H9 (cell line): ENCODE measurements around the gene LTB4R2. TPM values are rescaled to one million over a fixed set of nuclear protein-coding genes. Genes with fewer than 3 reads are reported as not detected.
A peak's percentile ranks its signal among the peaks of the same experiment; 100 is the strongest.

Experiments used
- DNase-seq: peaks from one replicate; pipeline ENCODE4 v3.0.0-alpha.2; 2017
- H2AFZ ChIP-seq: one replicate; pipeline ENCODE4 v1.6.1; 2013; ENCODE audit warnings: mild to moderate bottlenecking, low read length, control low read depth, moderate library complexity
- H2AK5ac ChIP-seq: 2 replicates; pipeline ENCODE4 v1.6.1; 2013; ENCODE audit warnings: low read length, control low read depth, mixed read lengths; ENCODE audit not compliant: insufficient read length
- H2BK120ac ChIP-seq: one replicate; pipeline ENCODE4 v1.6.1; 2013; ENCODE audit warnings: low read depth, mild to moderate bottlenecking, low read length, control low read depth, inconsistent platforms; ENCODE audit not compliant: poor library complexity, severe bottlenecking
- H2BK12ac ChIP-seq: 2 replicates; pipeline ENCODE4 v1.6.1; 2013; ENCODE audit warnings: low read length, control low read depth, mixed read lengths, low read depth; ENCODE audit not compliant: insufficient read length
- H2BK15ac ChIP-seq: 2 replicates; pipeline ENCODE4 v1.6.1; 2013; ENCODE audit warnings: low read depth, low read length, control low read depth
- H2BK20ac ChIP-seq: one replicate; pipeline ENCODE4 v1.6.1; 2013; ENCODE audit warnings: low read depth, mild to moderate bottlenecking, low read length, control low read depth, inconsistent platforms; ENCODE audit not compliant: poor library complexity, severe bottlenecking
- H2BK5ac ChIP-seq: 2 replicates; pipeline ENCODE4 v1.6.1; 2013; ENCODE audit warnings: low read length, control low read depth, mixed read lengths; ENCODE audit not compliant: insufficient read length
- H3K14ac ChIP-seq: 2 replicates; pipeline ENCODE4 v1.6.1; 2013; ENCODE audit warnings: low read length, control low read depth; ENCODE audit not compliant: insufficient read depth
- H3K18ac ChIP-seq: 2 replicates; pipeline ENCODE4 v1.6.1; 2013; ENCODE audit warnings: low read depth, mild to moderate bottlenecking, mixed read lengths, low read length, control low read depth; ENCODE audit not compliant: insufficient read length
- H3K23ac ChIP-seq: 2 replicates; pipeline ENCODE4 v1.6.1; 2013; ENCODE audit warnings: low read length, control low read depth, mixed read lengths, low read depth; ENCODE audit not compliant: insufficient read length
- H3K23me2 ChIP-seq: 2 replicates; pipeline ENCODE4 v1.6.1; 2013; ENCODE audit warnings: low read depth, mild to moderate bottlenecking, mixed read lengths, low read length, control low read depth; ENCODE audit not compliant: insufficient read length, poor library complexity, severe bottlenecking
- H3K27ac ChIP-seq: 2 replicates; pipeline ENCODE4 v1.5.1; 2013; ENCODE audit warnings: low read length, control low read depth, mixed read lengths, low read depth; ENCODE audit not compliant: insufficient read length
- H3K27me3 ChIP-seq: 2 replicates; pipeline ENCODE4 v1.6.1; 2013; ENCODE audit warnings: low read length, control low read depth, inconsistent platforms; ENCODE audit not compliant: insufficient read depth
- H3K4ac ChIP-seq: 2 replicates; pipeline ENCODE4 v1.6.1; 2013; ENCODE audit warnings: low read depth, mild to moderate bottlenecking, control low read depth, inconsistent platforms, low read length, moderate library complexity
- H3K4me1 ChIP-seq: 2 replicates; pipeline ENCODE4 v1.6.1; 2013; ENCODE audit warnings: low read length, control low read depth, inconsistent platforms; ENCODE audit not compliant: insufficient read depth
- H3K4me2 ChIP-seq: 2 replicates; pipeline ENCODE4 v1.6.1; 2013; ENCODE audit warnings: low read length, control low read depth, mixed read lengths; ENCODE audit not compliant: insufficient read length, insufficient read depth
- H3K56ac ChIP-seq: 2 replicates; pipeline ENCODE4 v1.6.1; 2013; ENCODE audit warnings: low read depth, mild to moderate bottlenecking, mixed read lengths, low read length, control low read depth; ENCODE audit not compliant: insufficient read length
- H3K79me1 ChIP-seq: 2 replicates; pipeline ENCODE4 v1.6.1; 2013; ENCODE audit warnings: low read depth, mild to moderate bottlenecking, moderate library complexity, low read length, control low read depth, inconsistent platforms; ENCODE audit not compliant: insufficient read depth, poor library complexity, severe bottlenecking
- H3K79me2 ChIP-seq: 2 replicates; pipeline ENCODE4 v1.6.1; 2013; ENCODE audit warnings: low read length, control low read depth, inconsistent platforms; ENCODE audit not compliant: insufficient read depth
- H3K9ac ChIP-seq: 2 replicates; pipeline ENCODE4 v1.6.1; 2013; ENCODE audit warnings: low read length, control low read depth, mixed read lengths; ENCODE audit not compliant: insufficient read length; ENCODE audit errors: extremely low read depth
- H3K9me3 ChIP-seq: one replicate; pipeline ENCODE4 v1.6.1; 2013; ENCODE audit warnings: low read depth, low read length, inconsistent platforms; ENCODE audit not compliant: control insufficient read depth
- H3T11ph ChIP-seq: one replicate; pipeline ENCODE4 v1.6.1; 2013; ENCODE audit warnings: mild to moderate bottlenecking, low read length, control low read depth, inconsistent platforms
- H4K20me1 ChIP-seq: one replicate; pipeline ENCODE4 v1.6.1; 2013; ENCODE audit not compliant: control insufficient read depth, insufficient read length, insufficient read depth
- H4K5ac ChIP-seq: 2 replicates; pipeline ENCODE4 v1.6.1; 2013; ENCODE audit warnings: low read depth, mild to moderate bottlenecking, mixed read lengths, low read length, control low read depth; ENCODE audit not compliant: insufficient read length
- H4K8ac ChIP-seq: replicated peaks from 2 replicates; pipeline ENCODE4 v1.6.1; 2013; ENCODE audit warnings: low read length, control low read depth, mixed read lengths, low read depth; ENCODE audit not compliant: insufficient read length
- H4K91ac ChIP-seq: 2 replicates; pipeline ENCODE4 v1.6.1; 2013; ENCODE audit warnings: low read depth, mild to moderate bottlenecking, moderate library complexity, mixed read lengths, low read length, control low read depth; ENCODE audit not compliant: insufficient read length
- H3K27ac Mint-ChIP-seq, 3 experiments: 2 replicates in 2 of 3; 3 replicates in 1 of 3; pipeline ENCODE4 v1.8.0; 2020 to 2021; ENCODE audit warnings: mixed read lengths in 3 of 3, mild to moderate bottlenecking in 1 of 3, moderate library complexity in 1 of 3
- H3K27me3 Mint-ChIP-seq: 2 replicates; pipeline ENCODE4 v1.8.0; 2021; ENCODE audit warnings: low read depth, mild to moderate bottlenecking, moderate library complexity, mixed read lengths
- H3K36me3 Mint-ChIP-seq, 3 experiments: 2 replicates in 2 of 3; 3 replicates in 1 of 3; pipeline ENCODE4 v1.8.0; 2020 to 2021; ENCODE audit warnings: low read depth in 3 of 3, mixed read lengths in 3 of 3; ENCODE audit not compliant: insufficient read depth in 1 of 3
- H3K4me1 Mint-ChIP-seq, 2 experiments: 2 replicates each; pipeline ENCODE4 v1.8.0; 2020; ENCODE audit warnings: mixed read lengths in 2 of 2
- H3K4me3 Mint-ChIP-seq, 2 experiments: 2 replicates in 1 of 2; 3 replicates in 1 of 2; pipeline ENCODE4 v1.8.0; 2020 to 2021; ENCODE audit warnings: mild to moderate bottlenecking in 2 of 2, mixed read lengths in 2 of 2, moderate library complexity in 1 of 2
- H3K9me3 Mint-ChIP-seq, 2 experiments: 2 replicates in 1 of 2; 3 replicates in 1 of 2; pipeline ENCODE4 v1.8.0; 2020; ENCODE audit warnings: mild to moderate bottlenecking in 2 of 2, mixed read lengths in 2 of 2, moderate library complexity in 1 of 2
- CTCF ChIP-seq: fragments of 200-600 bp; sonication (generic); conservative IDR thresholded peaks from 3 replicates; pipeline ENCODE4 v1.8.0; 2021; ENCODE audit warnings: antibody characterized with exemption, mild to moderate bottlenecking
- WGBS: extraction: QIAGEN DNeasy Blood & Tissue Kit; methylation state at CpG from one replicate; pipeline ENCODE4 v1.1.7; 2013; ENCODE audit warnings: missing lambda C conversion rate, low lambda C conversion rate, mixed read lengths; ENCODE audit not compliant: insufficient read length; ENCODE audit errors: extremely low coverage; 5-methylcytosine and 5-hydroxymethylcytosine counted together
- total RNA-seq: library from RNA; stranded (reverse); gene quantifications from 2 replicates; pipeline ENCODE4 v1.2.1, GENCODE V29; 2021

LTB4R2 gene
- total RNA-seq, 1 experiment from 2014 or later = 13.4 TPM

- Mint-ChIP-seq H3K4me3 (no peak overlapping the region), H3K4me1 (no peaks in the 10 kb centered on the region; a peak in 1 of 4 replicates), H3K27me3 (peaks cover 75% of the 10 kb centered on the region), H3K27ac (no peak overlapping the region; a peak in 1 of 7 replicates), H3K9me3 (no peaks in the 10 kb centered on the region; a peak in 1 of 5 replicates), H3K36me3 (no peaks in the 10 kb centered on the region)
- Histone ChIP-seq H3K18ac (no peak overlapping the region), H3T11ph (no peak overlapping the region), H3K4me2 (no peak overlapping the region), H3K79me2 (no peaks in the 10 kb centered on the region), H3K23me2 (no peaks in the 10 kb centered on the region), H2AFZ (no peak overlapping the region), H2BK15ac (no peak overlapping the region), H2BK20ac (no peak overlapping the region), H2BK5ac (no peak overlapping the region), H2BK120ac (no peak overlapping the region), H4K8ac (no peak overlapping the region), H2BK12ac (no peak overlapping the region), H4K5ac (no peak overlapping the region), H2AK5ac (no peak overlapping the region), H4K91ac (no peak overlapping the region), H3K4ac (no peak overlapping the region), H3K9ac (no peak overlapping the region), H3K4me1 (no peaks in the 10 kb centered on the region), H3K23ac (no peak overlapping the region), H3K27ac (no peak overlapping the region), H3K14ac (no peak overlapping the region), H3K9me3 (no peaks in the 10 kb centered on the region), H3K56ac (no peak overlapping the region), H3K79me1 (no peaks in the 10 kb centered on the region), H4K20me1 (no peaks in the 10 kb centered on the region), H3K27me3 (no peaks in the 10 kb centered on the region; the same call in 1 of the 2 replicates)
- no CpG with 5 or more reads among the region's 4 CpGs for WGBS
- TF ChIP-seq CTCF = peak; percentile 32; the same call in 2 of the 3 replicates
- no peak for DNase-seq
These were observed 41.6 kb downstream of the LTB4R2 start for GRCh38 chr14:24351517-24351916.
